B cell (primary cell): ENCODE results near the gene CD163. TPM values are rescaled to one million over a fixed set of nuclear protein-coding genes. Genes with fewer than 3 reads are reported as not detected.

ENCODE experiments used
- ATAC-seq: fragments of 200-7000 bp; cut with Tn5 transposase; one replicate; pipeline ENCODE4 v1.10.0; 2021; ENCODE audit warnings: low read depth, mild to moderate bottlenecking, moderate number of reproducible peaks, moderate library complexity
- CTCF ChIA-PET: fragments of 350-600 bp; sonication (Branson Sonifier 250); formaldehyde crosslinking; loops from one replicate; lab custom pipeline; 2021; ENCODE audit warnings: antibody characterized with exemption, inconsistent platforms; lab: Charles Lee
- POLR2A ChIA-PET: fragments of 350-600 bp; sonication (Branson Sonifier 250); formaldehyde crosslinking; loops from one replicate; lab custom pipeline; 2021; ENCODE audit warnings: antibody characterized with exemption; lab: Charles Lee
- DNase-seq: peaks from one replicate; pipeline ENCODE4 v3.0.0; 2013
- H2AFZ ChIP-seq: 2 replicates; pipeline ENCODE4 v1.6.1; 2012; ENCODE audit warnings: mild to moderate bottlenecking, low read depth, low read length; ENCODE audit not compliant: insufficient read depth, poor library complexity, severe bottlenecking
- H3K27ac ChIP-seq, 2 donors: 1 replicate in 1 of 2; 2 replicates in 1 of 2; pipeline ENCODE4 v1.5.1; 2012 to 2013; ENCODE audit warnings: low read length in 2 of 2, mild to moderate bottlenecking in 2 of 2, moderate library complexity in 1 of 2
- H3K27me3 ChIP-seq, 4 experiments: fragments of 200-600 bp in 1 of 4; sonication (generic) in 1 of 4; replicated peaks in 1 of 4; 1 replicate in 2 of 4; 2 replicates in 2 of 4; pipeline versions ENCODE4 v1.6.1 to v1.7.0; 2013 to 2016; ENCODE audit warnings: low read length in 3 of 4, mild to moderate bottlenecking in 2 of 4, mixed read lengths in 1 of 4, moderate library complexity in 1 of 4; ENCODE audit not compliant: insufficient read depth in 4 of 4, control insufficient read depth in 3 of 4; ENCODE audit errors: control extremely low read depth in 1 of 4
- H3K36me3 ChIP-seq, 2 experiments: replicated peaks in 1 of 2; 1 replicate in 1 of 2; 2 replicates in 1 of 2; pipeline versions ENCODE4 v1.6.1 to v1.7.1; 2013; ENCODE audit warnings: low read length in 1 of 2; ENCODE audit not compliant: insufficient read depth in 2 of 2, control insufficient read depth in 1 of 2; ENCODE audit errors: control extremely low read depth in 1 of 2, extremely low read depth in 1 of 2
- H3K4me1 ChIP-seq, 2 donors: fragments of 200-600 bp in 1 of 2; sonication (generic) in 1 of 2; 1 replicate in 1 of 2; 2 replicates in 1 of 2; pipeline versions ENCODE4 v1.5.1 to v1.6.1; 2013 to 2017; ENCODE audit warnings: low read length in 2 of 2; ENCODE audit not compliant: control insufficient read depth in 2 of 2, insufficient read depth in 2 of 2
- H3K4me2 ChIP-seq: replicated peaks from 2 replicates; pipeline ENCODE3; 2012; ENCODE audit warnings: mild to moderate bottlenecking, low read depth, low read length; ENCODE audit not compliant: poor library complexity, severe bottlenecking
- H3K4me3 ChIP-seq, 5 experiments: fragments of 200-600 bp in 1 of 5; sonication (generic) in 1 of 5; 1 replicate in 3 of 5; 2 replicates in 2 of 5; pipeline versions ENCODE4 v1.5.1 to v1.7.0; 2011 to 2016; ENCODE audit warnings: low read length in 4 of 5, mild to moderate bottlenecking in 4 of 5, low read depth in 2 of 5, control low read depth in 1 of 5, moderate library complexity in 1 of 5; ENCODE audit not compliant: insufficient read depth in 1 of 5; ENCODE audit errors: control extremely low read depth in 1 of 5, extremely low read depth in 1 of 5
- H3K79me2 ChIP-seq: fragments of 200-600 bp; sonication (generic); one replicate; pipeline ENCODE4 v1.6.0; 2016; ENCODE audit warnings: low read length; ENCODE audit not compliant: control insufficient read depth, insufficient read depth
- H3K9ac ChIP-seq: fragments of 200-600 bp; sonication (generic); 2 replicates; pipeline ENCODE4 v1.6.1; 2017; ENCODE audit warnings: mild to moderate bottlenecking, low read length, moderate library complexity
- H3K9me3 ChIP-seq, 3 donors: one replicate each; pipeline versions ENCODE4 v1.6.1 to v1.7.1; 2013; ENCODE audit warnings: low read length in 2 of 3; ENCODE audit not compliant: control insufficient read depth in 2 of 3, insufficient read depth in 1 of 3; ENCODE audit errors: control extremely low read depth in 1 of 3
- H4K20me1 ChIP-seq: 2 replicates; pipeline ENCODE4 v1.6.0; 2012; ENCODE audit warnings: mild to moderate bottlenecking, low read length; ENCODE audit not compliant: insufficient read depth, control insufficient read depth, poor library complexity, severe bottlenecking
- H3K27ac Mint-ChIP-seq: one replicate; pipeline ENCODE4 v1.8.0; 2021; ENCODE audit warnings: mixed read lengths
- H3K27me3 Mint-ChIP-seq: one replicate; pipeline ENCODE4 v1.8.0; 2021; ENCODE audit warnings: mixed read lengths
- H3K4me1 Mint-ChIP-seq: one replicate; pipeline ENCODE4 v1.8.0; 2021; ENCODE audit warnings: mixed read lengths
- H3K4me3 Mint-ChIP-seq: one replicate; pipeline ENCODE4 v1.8.0; 2021; ENCODE audit warnings: mixed read lengths
- H3K9me3 Mint-ChIP-seq: one replicate; pipeline ENCODE4 v1.8.0; 2022; ENCODE audit warnings: mixed read lengths; ENCODE audit not compliant: insufficient read depth
- CTCF ChIP-seq: fragments of 200-600 bp; IDR thresholded peaks from one replicate; pipeline ENCODE4 v1.8.0; 2022; ENCODE audit warnings: antibody characterized with exemption, mild to moderate bottlenecking
- EZH2 ChIP-seq: IDR thresholded peaks from 2 replicates; pipeline ENCODE4 v1.6.1; 2012; ENCODE audit warnings: borderline replicate concordance, low read depth, mild to moderate bottlenecking, moderate library complexity, low read length; ENCODE audit not compliant: insufficient read depth, poor library complexity, severe bottlenecking
- WGBS: methylation state at CpG from one replicate; pipeline ENCODE4 v1.1.5; 2013; ENCODE audit warnings: missing lambda C conversion rate; ENCODE audit not compliant: insufficient coverage; 5-methylcytosine and 5-hydroxymethylcytosine counted together
- intact Hi-C: fragments of 100-400 bp; cut with micrococcal nuclease; formaldehyde crosslinking; loops from one replicate; pipeline ENCODE4 v1.10.0; 2022
- polyA minus RNA-seq: library from RNA; depleted of rRNA, polyadenylated mRNA; stranded (reverse); fragments of >200 nt; gene quantifications from 2 replicates; pipeline ENCODE4 v1.2.3, GENCODE V29; 2012
- polyA plus RNA-seq: library from polyadenylated mRNA; depleted of rRNA; stranded (reverse); fragments of >200 nt; gene quantifications from 2 replicates; pipeline ENCODE4 v1.2.3, GENCODE V29; 2012
- total RNA-seq, 2 donors: library from RNA; stranded (reverse); fragments of 120-200 nt in 1 of 2; gene quantifications; 1 replicate in 1 of 2; 2 replicates in 1 of 2; pipeline versions ENCODE4 v1.2.3 to v1.2.4, GENCODE V29; 2013 to 2022

Gene CD163
- total RNA-seq (1.1 and 2.2 TPM in 2 replicates), polyA plus RNA-seq (0.39 and 1.8 TPM in 2 replicates), polyA minus RNA-seq (0.29 and 0.60 TPM in 2 replicates)
- 0.93 TPM for total RNA-seq (2013)

GRCh38 chr12:7503686-7504415, at the start of gene CD163:
CD163 (minus strand) TSS chr12:7503777; CDS start chr12:7503690, 87 bp downstream.
- H3K4me3 ChIP-seq = no peak within 1 kb of the TSS
- H3K79me2 ChIP-seq = no peaks in the 10 kb centered on the region
- Mint-ChIP-seq H3K4me3 (no peak within 1 kb of the TSS), H3K27ac (no peak within 1 kb of the TSS), H3K9me3 (no peaks in the 10 kb centered on the region), H3K27me3 (peaks cover 1% of the 10 kb centered on the region), H3K4me1 (no peaks in the 10 kb centered on the region)
- ChIA-PET POLR2A (no interaction called here), CTCF (no interaction called here)
- H3K4me1 ChIP-seq = no peaks in the 10 kb centered on the region
- intact Hi-C loops = no loop called here
- DNase-seq (no peak), ATAC-seq (no peak)
- TF ChIP-seq EZH2 (no peak), CTCF (no peak)
- H3K27me3 ChIP-seq = no peaks in the 10 kb centered on the region
- no CpG with 5 or more reads among the region's 2 CpGs for WGBS
- H3K36me3 ChIP-seq = no peaks in the 10 kb centered on the region
- no peak within 1 kb of the TSS for H3K27ac ChIP-seq
- H3K4me2 ChIP-seq = no peak within 1 kb of the TSS
- no peak within 1 kb of the TSS for H3K9ac ChIP-seq
- H4K20me1 ChIP-seq = no peaks in the 10 kb centered on the region
- no peaks in the 10 kb centered on the region for H3K9me3 ChIP-seq
- H2AFZ ChIP-seq = no peak within 1 kb of the TSS

- Histone ChIP-seq H3K27me3 (peaks cover 0 to 2% (median 0%) of the 10 kb centered on the region in 4 experiments), H3K4me1 (no peaks in the 10 kb centered on the region), H3K4me2 (no peak overlapping the region), H3K79me2 (no peaks in the 10 kb centered on the region), H2AFZ (no peak overlapping the region), H3K27ac (no peak overlapping the region), H3K9me3 (no peaks in the 10 kb centered on the region), H4K20me1 (no peaks in the 10 kb centered on the region), H3K36me3 (no peaks in the 10 kb centered on the region), H3K9ac (no peak overlapping the region), H3K4me3 (no peak overlapping the region)
- ATAC-seq (no peak), DNase-seq (no peak)
- ChIA-PET CTCF (no interaction called here), POLR2A (no interaction called here)
- intact Hi-C loops = no loop called here
- H3K27me3 Mint-ChIP-seq = peaks cover 36% of the 10 kb centered on the region
- H3K4me1 Mint-ChIP-seq = no peaks in the 10 kb centered on the region
- no peak overlapping the region for H3K4me3 Mint-ChIP-seq
- no peak for TF ChIP-seq CTCF
- no peak for TF ChIP-seq EZH2
- H3K9me3 Mint-ChIP-seq = peaks cover 5% of the 10 kb centered on the region
- no peak overlapping the region for H3K27ac Mint-ChIP-seq
Measured at GRCh38 chr12:7542813-7543212, 39.2 kb upstream of the CD163 start.
